Measurements from ENCODE around the gene DNAH8. TPM values are rescaled to one million over a fixed set of nuclear protein-coding genes. Genes with fewer than 3 reads are reported as not detected.

The DNAH8 gene
- total RNA-seq, 1 experiment from 2014 or later = not detected

- ChIA-PET CTCF (no interaction called here), RAD21 (ENCODE audit: low non-redundant PET in 1 of 2, low total read pairs in 2 of 2, uncharacterized antibody in 2 of 2, unreplicated experiment in 2 of 2) (no interaction called here), POLR2A (no interaction called here)
- intact Hi-C loops (cut with micrococcal nuclease) = no loop called here
- Histone ChIP-seq H3K9me3 (ENCODE audit: control insufficient read depth in 1 of 2, insufficient read depth in 1 of 2, low read depth in 1 of 2, low read length in 2 of 2) (no peaks in the 10 kb centered on the region), H3K79me2 (ENCODE audit: insufficient read depth, low read length) (no peaks in the 10 kb centered on the region), H3K36me3 (ENCODE audit: control insufficient read depth in 1 of 2, insufficient read depth in 2 of 2, low read length in 2 of 2) (no peaks in the 10 kb centered on the region), H3K4me3 (replicated peaks in 1 of 2; ENCODE audit: low read depth in 1 of 2, low read length in 2 of 2) (no peak overlapping the region), H4K20me1 (ENCODE audit: insufficient read depth) (no peaks in the 10 kb centered on the region), H3K4me2 (ENCODE audit: low read length) (no peak overlapping the region), H2AFZ (ENCODE audit: low read depth, low read length, poor library complexity, severe bottlenecking) (no peak overlapping the region), H3K9me2 (ENCODE audit: insufficient read depth) (no peaks in the 10 kb centered on the region), H3K4me1 (ENCODE audit: control insufficient read depth in 1 of 2, insufficient read depth in 2 of 2, low read length in 2 of 2) (peaks cover 0 to 5% of the 10 kb centered on the region in 2 experiments; a peak in 2 of 4 replicates), H3K9ac (ENCODE audit: low read length) (no peak overlapping the region), H3K27ac (ENCODE audit: low read depth, low read length) (no peak overlapping the region), H3K27me3 (ENCODE audit: insufficient read depth, low read length) (peaks cover 46% of the 10 kb centered on the region)
- BruUV-seq (replicated peaks) = no TSS peak
- DNase-seq (ENCODE audit: low read depth, low spot score) (no peak), ATAC-seq (no peak)
- TF ChIP-seq, protein P1, sequence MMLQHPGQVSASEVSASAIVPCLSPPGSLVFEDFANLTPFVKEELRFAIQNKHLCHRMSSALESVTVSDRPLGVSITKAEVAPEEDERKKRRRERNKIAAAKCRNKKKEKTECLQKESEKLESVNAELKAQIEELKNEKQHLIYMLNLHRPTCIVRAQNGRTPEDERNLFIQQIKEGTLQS (IDR thresholded peaks at IDR 0.05) = no peak
Measured at GRCh38 chr6:38845931-38846330, 130.8 kb downstream of the DNAH8 start.

GRCh38 chr6:38846361-38846760, 131.2 kb downstream of the DNAH8 start:
- DNase-seq (ENCODE audit: low read depth, low spot score) = no peak
- Histone ChIP-seq H3K4me3 (replicated peaks in 1 of 2; ENCODE audit: low read depth in 1 of 2, low read length in 2 of 2) (no peak overlapping the region), H4K20me1 (ENCODE audit: insufficient read depth) (no peaks in the 10 kb centered on the region), H3K9ac (ENCODE audit: low read length) (no peak overlapping the region), H2AFZ (ENCODE audit: low read depth, low read length, poor library complexity, severe bottlenecking) (no peak overlapping the region), H3K4me1 (ENCODE audit: control insufficient read depth in 1 of 2, insufficient read depth in 2 of 2, low read length in 2 of 2) (peaks cover 0 to 5% of the 10 kb centered on the region in 2 experiments; a peak in 2 of 4 replicates), H3K4me2 (ENCODE audit: low read length) (no peak overlapping the region), H3K79me2 (ENCODE audit: insufficient read depth, low read length) (no peaks in the 10 kb centered on the region), H3K27me3 (ENCODE audit: insufficient read depth, low read length) (peaks cover 50% of the 10 kb centered on the region), H3K27ac (ENCODE audit: low read depth, low read length) (no peak overlapping the region), H3K9me3 (ENCODE audit: control insufficient read depth in 1 of 2, insufficient read depth in 1 of 2, low read depth in 1 of 2, low read length in 2 of 2) (no peaks in the 10 kb centered on the region), H3K9me2 (ENCODE audit: insufficient read depth) (no peaks in the 10 kb centered on the region), H3K36me3 (ENCODE audit: control insufficient read depth in 1 of 2, insufficient read depth in 2 of 2, low read length in 2 of 2) (no peaks in the 10 kb centered on the region)
- CTCF ChIA-PET = no interaction called here
- TF ChIP-seq, protein P1 (IDR thresholded peaks at IDR 0.05) = no peak
- TF ChIP-seq FOSL1 (IDR thresholded peaks at IDR 0.05; ENCODE audit: low read depth) = no peak
- no peak for TF ChIP-seq SP1 (IDR thresholded peaks at IDR 0.05; ENCODE audit: low read depth)
- no peak for ATAC-seq
- RAD21 ChIA-PET (ENCODE audit: low non-redundant PET in 1 of 2, low total read pairs in 2 of 2, uncharacterized antibody in 2 of 2, unreplicated experiment in 2 of 2) = no interaction called here
- no TSS peak for BruUV-seq (replicated peaks)
- POLR2A ChIA-PET = no interaction called here
- intact Hi-C loops (cut with micrococcal nuclease) = no loop called here
